Ovary (tissue), 9 donors: ENCODE measurements around the gene PYGL. TPM values are rescaled to one million over a fixed set of nuclear protein-coding genes. Genes with fewer than 3 reads are reported as not detected.

ENCODE experiments used
- DNase-seq, 5 donors: peaks; one replicate each; pipeline ENCODE4 v3.0.0-alpha.2; 2019 to 2020
- H3K27ac ChIP-seq, 2 donors: fragments of 200-600 bp; one replicate each; pipeline versions ENCODE4 v1.5.1 to v1.8.0; 2019 to 2022
- H3K27me3 ChIP-seq: fragments of 200-600 bp; one replicate; pipeline ENCODE4 v1.8.0; 2022
- H3K36me3 ChIP-seq: fragments of 200-600 bp; sonication (generic); one replicate; pipeline ENCODE4 v1.5.1; 2019
- H3K4me1 ChIP-seq: one replicate; pipeline ENCODE4 v1.8.1; 2013; ENCODE audit warnings: mild to moderate bottlenecking, moderate library complexity; ENCODE audit not compliant: insufficient read depth
- H3K4me3 ChIP-seq: fragments of 200-600 bp; sonication (generic); one replicate; pipeline ENCODE4 v1.5.1; 2017
- H3K9me3 ChIP-seq, 2 donors: fragments of 200-600 bp in 1 of 2; sonication (generic) in 1 of 2; one replicate each; pipeline versions ENCODE4 v1.5.1 to v1.8.1; 2013 to 2019; ENCODE audit warnings: mild to moderate bottlenecking in 1 of 2, moderate library complexity in 1 of 2
- EP300 ChIP-seq: sonication (generic); formaldehyde crosslinking; IDR thresholded peaks from one replicate; pipeline ENCODE4 v1.6.1; 2017; ENCODE audit warnings: antibody characterized with exemption
- POLR2A ChIP-seq: fragments of 450-650 bp; IDR thresholded peaks from one replicate; pipeline ENCODE4 v1.6.1; 2017; ENCODE audit warnings: antibody characterized with exemption, mild to moderate bottlenecking, moderate library complexity
- WGBS, 3 donors: extraction: QIAGEN DNeasy Blood & Tissue Kit in 1 of 3; methylation state at CpG; one replicate each; pipeline versions ENCODE4 v1.1.5 to v1.1.7; 2013 to 2017; 5-methylcytosine and 5-hydroxymethylcytosine counted together
- intact Hi-C, 4 donors: fragments of 100-400 bp; cut with DNase I; formaldehyde crosslinking; loops; one replicate each; pipeline versions ENCODE4 v1.11.0 to v1.15.1; 2022 to 2023
- polyA plus RNA-seq, 2 donors: library from polyadenylated mRNA; stranded (reverse); fragments of 200-250 nt in 1 of 2; fragments of 350-450 nt in 1 of 2; fragmentation: Illumina TruSeq in 1 of 2; extraction: RNeasy Lipid Tissue Mini Kit (QIAGEN cat#74804) in 1 of 2; gene quantifications; one replicate each; pipeline ENCODE4 v1.2.3, GENCODE V29; 2013 to 2014
- total RNA-seq, 7 donors: library from RNA; depleted of rRNA in 2 of 7; stranded (reverse); fragments of >200 nt in 2 of 7; fragmentation: NEBNext Ultra II Directional in 3 of 7; extraction: Animal tissue kit (Norgen Biotek cat#: 25700) in 3 of 7; gene quantifications; one replicate each; pipeline versions ENCODE4 v1.1.0 to v1.2.4, GENCODE V29; 2016 to 2023
- TF ChIP-seq, protein P1 (sequence below), 3 donors: fragments of 450-650 bp in 2 of 3; fragments of 200-600 bp in 1 of 3; IDR thresholded peaks; one replicate each; pipeline versions ENCODE4 v1.5.1 to v1.8.0; 2016 to 2022; ENCODE audit warnings: antibody characterized with exemption in 3 of 3, mild to moderate bottlenecking in 1 of 3
- donor health status: DM: no; HTN: no; CAD: no; lungs with moderate emphysema.
- donor health status: DM: no; HTN: no; CAD: no.
- donor health status: Bipolar disorder and iron deficiency.
- donor health status: DM: yes; HTN: yes; CAD: no.
- donor health status: DM: no; HTN: no; CAD: no.
- donor health status: DM: yes; HTN: yes; CAD: no.

Gene PYGL
- total and polyA plus RNA-seq, 9 donors, result 19.6 to 53.7 (median 32.6) TPM

DNA sequence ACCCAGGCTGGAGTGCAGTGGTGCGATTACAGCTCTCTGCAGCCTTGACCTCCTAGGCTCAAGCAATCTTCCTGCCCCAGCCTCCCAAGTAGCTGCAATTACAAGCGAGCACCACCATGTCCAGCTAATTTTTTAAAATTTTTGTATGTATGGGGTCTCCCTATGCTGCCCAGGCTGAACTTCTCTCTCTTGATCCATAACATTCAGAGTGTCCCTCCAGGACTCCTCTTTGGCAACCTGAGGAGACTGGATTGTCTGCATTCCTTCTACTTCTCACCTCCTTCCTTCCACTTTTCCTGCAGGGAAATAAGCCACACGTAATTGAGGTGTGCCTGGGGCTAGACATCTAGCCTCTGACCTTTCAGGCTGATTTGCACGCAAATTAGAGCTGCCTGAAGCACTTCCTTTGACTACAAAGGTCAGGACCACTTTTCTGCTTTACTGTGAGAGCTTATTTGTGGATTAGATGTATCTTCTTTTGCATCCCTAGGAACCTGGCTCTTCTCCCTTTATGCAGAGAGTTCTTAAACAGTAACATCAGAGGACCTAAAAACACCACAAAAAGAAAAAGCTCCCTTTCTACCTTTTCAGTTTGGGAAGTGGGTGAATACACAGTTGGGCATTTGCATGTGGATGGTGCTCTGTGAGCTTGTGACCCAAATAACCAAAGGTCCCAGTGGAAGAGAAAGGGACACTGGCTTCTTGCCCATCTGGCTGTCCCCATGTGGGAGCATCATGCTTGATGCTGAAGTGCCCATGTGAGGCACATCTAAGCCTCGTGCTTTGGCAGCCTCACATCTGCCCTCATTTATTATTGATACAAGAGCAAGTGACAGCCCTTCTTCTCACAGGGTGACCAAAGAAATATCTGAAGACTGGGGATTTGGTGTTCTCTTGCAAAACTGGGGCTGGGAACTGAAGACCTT lies 33.5 kb downstream of the PYGL start:
- TF ChIP-seq EP300, result no peak
- no peak for TF ChIP-seq POLR2A
- TF ChIP-seq, protein P1, sequence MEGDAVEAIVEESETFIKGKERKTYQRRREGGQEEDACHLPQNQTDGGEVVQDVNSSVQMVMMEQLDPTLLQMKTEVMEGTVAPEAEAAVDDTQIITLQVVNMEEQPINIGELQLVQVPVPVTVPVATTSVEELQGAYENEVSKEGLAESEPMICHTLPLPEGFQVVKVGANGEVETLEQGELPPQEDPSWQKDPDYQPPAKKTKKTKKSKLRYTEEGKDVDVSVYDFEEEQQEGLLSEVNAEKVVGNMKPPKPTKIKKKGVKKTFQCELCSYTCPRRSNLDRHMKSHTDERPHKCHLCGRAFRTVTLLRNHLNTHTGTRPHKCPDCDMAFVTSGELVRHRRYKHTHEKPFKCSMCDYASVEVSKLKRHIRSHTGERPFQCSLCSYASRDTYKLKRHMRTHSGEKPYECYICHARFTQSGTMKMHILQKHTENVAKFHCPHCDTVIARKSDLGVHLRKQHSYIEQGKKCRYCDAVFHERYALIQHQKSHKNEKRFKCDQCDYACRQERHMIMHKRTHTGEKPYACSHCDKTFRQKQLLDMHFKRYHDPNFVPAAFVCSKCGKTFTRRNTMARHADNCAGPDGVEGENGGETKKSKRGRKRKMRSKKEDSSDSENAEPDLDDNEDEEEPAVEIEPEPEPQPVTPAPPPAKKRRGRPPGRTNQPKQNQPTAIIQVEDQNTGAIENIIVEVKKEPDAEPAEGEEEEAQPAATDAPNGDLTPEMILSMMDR (IDR thresholded peaks at IDR 0.05), result no peak
- H3K27me3 ChIP-seq, result no peaks in the 10 kb centered on the region
- no peaks in the 10 kb centered on the region for H3K4me1 ChIP-seq
- intact Hi-C loops, result no loop called here
- no peak overlapping the region for H3K27ac ChIP-seq
- WGBS, 3 donors, result 87 to 88% (median 88%) methylated on average over 5 of the region's 5 CpGs
- H3K36me3 ChIP-seq, result no peaks in the 10 kb centered on the region
- H3K4me3 ChIP-seq, result no peak overlapping the region
- H3K9me3 ChIP-seq, result no peaks in the 10 kb centered on the region
- DNase-seq, result no peak

GRCh38 chr14:50906326-50907065 lies 37.8 kb downstream of the PYGL start:
- TF ChIP-seq, protein P1 (IDR thresholded peaks at IDR 0.05), result no peak
- TF ChIP-seq EP300 (no peak), POLR2A (no peak)
- no peak overlapping the region for H3K27ac ChIP-seq
- intact Hi-C loops, result no loop called here

DNA sequence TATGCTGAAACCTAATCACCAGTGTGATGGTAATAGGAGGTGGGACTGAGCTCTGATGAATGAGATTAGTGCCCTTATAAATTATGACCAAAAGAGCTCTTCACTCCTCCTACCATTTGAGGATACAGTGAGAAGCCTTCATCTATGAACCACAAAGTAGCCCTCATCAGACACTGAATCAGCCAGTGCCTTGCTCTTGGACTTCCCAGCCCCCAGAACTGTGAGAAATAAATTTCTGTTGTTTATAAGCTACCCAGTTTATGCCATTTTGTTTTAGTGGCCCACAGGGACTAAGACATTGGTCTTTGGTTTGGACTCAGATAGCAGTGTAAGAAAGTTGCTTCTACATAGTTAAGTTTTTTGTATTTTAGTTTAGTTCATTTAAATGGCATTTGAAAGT lies 39.6 kb downstream of the PYGL start:
- no peaks in the 10 kb centered on the region for H3K4me1 ChIP-seq
- TF ChIP-seq EP300 (no peak), POLR2A (no peak)
- TF ChIP-seq, protein P1 (IDR thresholded peaks at IDR 0.05), result no peak
- DNase-seq, result no peak
- H3K27me3 ChIP-seq, result no peaks in the 10 kb centered on the region
- H3K36me3 ChIP-seq, result no peaks in the 10 kb centered on the region
- H3K27ac ChIP-seq, result no peak overlapping the region
- intact Hi-C loops, result no loop called here
- H3K4me3 ChIP-seq, result no peak overlapping the region
- H3K9me3 ChIP-seq, result no peaks in the 10 kb centered on the region

More at GRCh38 chr14:50906326-50907065, 37.8 kb downstream of the PYGL start:
- no peak overlapping the region for H3K4me3 ChIP-seq
- H3K27me3 ChIP-seq, result no peaks in the 10 kb centered on the region
- no peaks in the 10 kb centered on the region for H3K9me3 ChIP-seq
- no peaks in the 10 kb centered on the region for H3K4me1 ChIP-seq
- DNase-seq, result no peak
- 76 to 79% (median 79%) methylated on average over 5 of the region's 5 CpGs for WGBS, 3 donors
- no peaks in the 10 kb centered on the region for H3K36me3 ChIP-seq

- intact Hi-C loops, result no loop called here
- H3K4me1 ChIP-seq, result no peaks in the 10 kb centered on the region
- WGBS, 3 donors, result 86 to 94% (median 92%) methylated on average over 3 of the region's 3 CpGs
- H3K4me3 ChIP-seq, result no peak overlapping the region
- TF ChIP-seq EP300, result no peak
- TF ChIP-seq, protein P1 (IDR thresholded peaks at IDR 0.05), result no peak
- TF ChIP-seq POLR2A, result no peak
- H3K27me3 ChIP-seq, result no peaks in the 10 kb centered on the region
- no peak overlapping the region for H3K27ac ChIP-seq
- H3K9me3 ChIP-seq, result no peaks in the 10 kb centered on the region
- H3K36me3 ChIP-seq, result no peaks in the 10 kb centered on the region
- no peak for DNase-seq
Observed at GRCh38 chr14:50901361-50901760, 42.9 kb downstream of the PYGL start.
